GM12878 (cell line): Measurements from ENCODE around the gene CATSPERD. TPM values are rescaled to one million over a fixed set of nuclear protein-coding genes. Genes with fewer than 3 reads are reported as not detected.

Experiments
- ATAC-seq: fragments of 200-7000 bp; cut with Tn5 transposase; 3 replicates; pipeline ENCODE4 v1.9.1; 2020; ENCODE audit warnings: mild to moderate bottlenecking, moderate library complexity
- BruUV-seq: library from RNA; stranded (reverse); fragments of 400-500 nt; replicated peaks from 2 replicates; lab custom pipeline; 2021; lab: Mats Ljungman, UMichigan
- CTCF ChIA-PET: fragments of 300-600 bp; sonication (Branson Sonifier 250); formaldehyde crosslinking; extraction: SDS; loops from one replicate; lab custom pipeline; 2021; ENCODE audit warnings: inconsistent platforms; lab: Yijun Ruan, JAX
- POLR2A ChIA-PET: fragments of 350-600 bp; formaldehyde crosslinking; extraction: SDS; loops from one replicate; lab custom pipeline; 2021; ENCODE audit warnings: inconsistent platforms; lab: Charles Lee
- RAD21 ChIA-PET: fragments of 300-600 bp; sonication (Branson Sonifier 250); formaldehyde crosslinking; loops from one replicate; lab custom pipeline; 2023; ENCODE audit warnings: antibody characterized with exemption; ENCODE audit not compliant: unreplicated experiment; lab: Charles Lee
- SMC1A ChIA-PET: fragments of 300-600 bp; sonication (Branson Sonifier 250); formaldehyde crosslinking; loops from one replicate; lab custom pipeline; 2023; ENCODE audit not compliant: unreplicated experiment, uncharacterized antibody; lab: Charles Lee
- DNase-seq: peaks from one replicate; pipeline ENCODE4 v3.0.0-alpha.2; 2011; ENCODE audit warnings: low read depth, low spot score
- FAIRE-seq: peaks from 3 replicates; lab custom pipeline; 2011; peaks lifted over from hg19 to GRCh38; lab: Jason Lieb, UNC
- H2AFZ ChIP-seq: 2 replicates; pipeline ENCODE4 v1.6.0; 2011; ENCODE audit warnings: low read depth, low read length, control low read depth; ENCODE audit not compliant: control insufficient read depth
- H3K27ac ChIP-seq: 2 replicates; pipeline ENCODE4 v1.5.1; 2011; ENCODE audit warnings: control low read depth; ENCODE audit not compliant: control insufficient read depth, insufficient read depth
- H3K27me3 ChIP-seq, 2 experiments: replicated peaks in 1 of 2; 2 replicates each; pipeline versions ENCODE4 v1.6.0 to v1.6.1; 2011; ENCODE audit warnings: low read length in 1 of 2; ENCODE audit not compliant: control insufficient read depth in 2 of 2, insufficient read depth in 2 of 2
- H3K36me3 ChIP-seq, 2 experiments: 2 replicates each; pipeline ENCODE4 v1.5.1; 2011; ENCODE audit warnings: low read length in 1 of 2; ENCODE audit not compliant: control insufficient read depth in 2 of 2, insufficient read depth in 2 of 2
- H3K4me1 ChIP-seq: 2 replicates; pipeline ENCODE4 v1.6.1; 2011; ENCODE audit warnings: mild to moderate bottlenecking, low read length, moderate library complexity, mixed read lengths; ENCODE audit not compliant: control insufficient read depth, insufficient read depth
- H3K4me2 ChIP-seq: 2 replicates; pipeline ENCODE4 v1.6.0; 2011; ENCODE audit warnings: control low read depth; ENCODE audit not compliant: control insufficient read depth, insufficient read depth
- H3K4me3 ChIP-seq: fragments of 200-600 bp; sonication (generic); 2 replicates; pipeline ENCODE4 v1.5.1; 2016
- H3K79me2 ChIP-seq: 2 replicates; pipeline ENCODE4 v1.6.0; 2011; ENCODE audit warnings: low read length; ENCODE audit not compliant: control insufficient read depth, insufficient read depth
- H3K9ac ChIP-seq: 2 replicates; pipeline ENCODE4 v1.8.0; 2011; ENCODE audit warnings: low read length, control low read depth, mixed read lengths; ENCODE audit not compliant: control insufficient read depth, insufficient read depth
- H3K9me3 ChIP-seq: replicated peaks from 3 replicates; pipeline ENCODE4 v1.5.1; 2011; ENCODE audit warnings: mild to moderate bottlenecking, low read length; ENCODE audit not compliant: control insufficient read depth, insufficient read depth
- H4K20me1 ChIP-seq: 2 replicates; pipeline ENCODE4 v1.6.0; 2011; ENCODE audit not compliant: control insufficient read depth, insufficient read depth
- BMI1 ChIP-seq: fragments of 450-650 bp; IDR thresholded peaks from 2 replicates; pipeline ENCODE4 v1.6.1; 2016; ENCODE audit warnings: mild to moderate bottlenecking, moderate library complexity, borderline replicate concordance
- CEBPB ChIP-seq, 2 experiments: fragments of 150-350 bp in 1 of 2; IDR thresholded peaks; 2 replicates each; pipeline ENCODE4 v1.6.1; 2012 to 2014; ENCODE audit warnings: low read depth in 2 of 2, low read length in 2 of 2, borderline replicate concordance in 1 of 2, inconsistent platforms in 1 of 2
- CREM ChIP-seq: IDR thresholded peaks from 2 replicates; pipeline ENCODE4 v1.6.1; 2014; ENCODE audit warnings: antibody characterized with exemption, low read depth
- DPF2 ChIP-seq: fragments of 450-650 bp; IDR thresholded peaks from 2 replicates; pipeline ENCODE4 v1.6.1; 2017; ENCODE audit warnings: mild to moderate bottlenecking
- IKZF2 ChIP-seq, 2 experiments: fragments of 450-650 bp; IDR thresholded peaks; 2 replicates each; pipeline ENCODE4 v1.6.1; 2017; ENCODE audit warnings: mild to moderate bottlenecking in 2 of 2, moderate library complexity in 2 of 2
- JUNB ChIP-seq: IDR thresholded peaks from 2 replicates; pipeline ENCODE4 v1.6.1; 2016; ENCODE audit warnings: antibody characterized with exemption, mild to moderate bottlenecking
- JUND ChIP-seq: IDR thresholded peaks from 2 replicates; pipeline ENCODE4 v1.6.1; 2012; ENCODE audit warnings: low read depth, mild to moderate bottlenecking, low read length, improper control_type of control experiment, moderate library complexity
- KDM1A ChIP-seq: fragments of 200-600 bp; sonication (generic); IDR thresholded peaks from 2 replicates; pipeline ENCODE4 v1.6.1; 2016; ENCODE audit warnings: borderline replicate concordance
- NR2C2 ChIP-seq: IDR thresholded peaks from 2 replicates; pipeline ENCODE4 v1.6.1; 2011; ENCODE audit warnings: borderline replicate concordance, low read depth; ENCODE audit not compliant: control insufficient read depth, insufficient read length
- RCOR1 ChIP-seq: conservative IDR thresholded peaks from 2 replicates; pipeline ENCODE4 v1.6.1; 2012; ENCODE audit warnings: low read depth, low read length, improper control_type of control experiment
- SMAD1 ChIP-seq: fragments of 450-650 bp; IDR thresholded peaks from 2 replicates; pipeline ENCODE4 v1.6.1; 2018; ENCODE audit warnings: mild to moderate bottlenecking, low read depth; ENCODE audit not compliant: partially characterized antibody
- SMC3 ChIP-seq: IDR thresholded peaks from 2 replicates; pipeline ENCODE4 v1.6.1; 2011; ENCODE audit warnings: low read length, improper control_type of control experiment, borderline replicate concordance
- STAT3 ChIP-seq: IDR thresholded peaks from 2 replicates; pipeline ENCODE4 v1.6.1; 2011; ENCODE audit warnings: low read depth, low read length, improper control_type of control experiment
- SUZ12 ChIP-seq: fragments of 200-600 bp; sonication (generic); IDR thresholded peaks from one replicate; pipeline ENCODE4 v1.6.1; 2018; ENCODE audit warnings: antibody characterized with exemption, mild to moderate bottlenecking; ENCODE audit not compliant: unreplicated experiment
- TBL1XR1 ChIP-seq: IDR thresholded peaks from 2 replicates; pipeline ENCODE4 v1.6.1; 2012; ENCODE audit warnings: low read depth, low read length, improper control_type of control experiment
- ZNF207 ChIP-seq: fragments of 450-650 bp; IDR thresholded peaks from 2 replicates; pipeline ENCODE4 v1.6.1; 2014; ENCODE audit warnings: antibody characterized with exemption, mild to moderate bottlenecking, borderline replicate concordance
- ZNF217 ChIP-seq: fragments of 450-650 bp; IDR thresholded peaks from 2 replicates; pipeline ENCODE4 v1.6.1; 2017; ENCODE audit warnings: antibody characterized with exemption, mild to moderate bottlenecking
- ZNF24 ChIP-seq: fragments of 450-650 bp; IDR thresholded peaks from 2 replicates; pipeline ENCODE4 v1.6.1; 2017; ENCODE audit warnings: antibody characterized with exemption, mild to moderate bottlenecking
- WGBS: methylation state at CpG from one replicate; pipeline ENCODE4 v1.1.6; 2016; ENCODE audit warnings: low lambda C conversion rate; ENCODE audit not compliant: insufficient replicate concordance, insufficient coverage; ENCODE audit errors: missing lambda C conversion rate; 5-methylcytosine and 5-hydroxymethylcytosine counted together
- in situ Hi-C: fragments of 300-500 bp; cut with MboI; formaldehyde crosslinking; loops from 9 replicates; pipeline ENCODE4 v1.14.3; 2018; ENCODE audit warnings: mixed read lengths
- intact Hi-C: fragments of 100-400 bp; cut with micrococcal nuclease; formaldehyde crosslinking; loops from one replicate; pipeline ENCODE4 v1.14.2; 2022; ENCODE audit not compliant: unreplicated experiment
- polyA plus RNA-seq, 11 experiments: library from polyadenylated mRNA; depleted of rRNA in 4 of 11; unstranded in 6 of 11; stranded (reverse) in 5 of 11; fragments of >200 nt; fragmentation: Nextera tagmentation in 4 of 11; fragmentation: Illumina TruSeq in 1 of 11; extraction: Ambion mirVana in 4 of 11; extraction: Trizol in 1 of 11; gene quantifications; 1 replicate in 1 of 11; 2 replicates in 10 of 11; pipeline versions ENCODE4 v1.2.1 to v1.2.3, GENCODE V29; 2011 to 2016; ENCODE audit warnings: inconsistent platforms in 2 of 11, missing spikeins in 2 of 11, low read depth in 1 of 11
- total RNA-seq, 4 experiments: library from RNA; depleted of rRNA in 3 of 4; stranded (reverse); fragments of >200 nt in 3 of 4; fragmentation: Illumina TruSeq in 1 of 4; extraction: Trizol in 1 of 4; gene quantifications; 2 replicates each; pipeline versions ENCODE4 v1.2.1 to v1.2.3, GENCODE V29; 2013 to 2021
- TF ChIP-seq, protein P1 (sequence below): IDR thresholded peaks from 2 replicates; pipeline ENCODE4 v1.6.1; 2011; ENCODE audit warnings: borderline replicate concordance, low read depth, mild to moderate bottlenecking, moderate library complexity, low read length; ENCODE audit not compliant: insufficient read depth, poor library complexity, severe bottlenecking
- TF ChIP-seq, protein P2 (sequence below): fragments of 450-650 bp; IDR thresholded peaks from 2 replicates; pipeline ENCODE4 v1.6.1; 2018; ENCODE audit warnings: borderline replicate concordance, mild to moderate bottlenecking; ENCODE audit not compliant: partially characterized antibody

Gene CATSPERD
- total and polyA plus RNA-seq, 10 of the 15 experiments (the other 5 are each of a cell fraction or from before 2014, with no cell fraction given) = 0.02 to 0.38 (median 0.11) TPM; not detected in 5

GRCh38 chr19:5767949-5768348 is 47.5 kb downstream of the CATSPERD start:
- ChIA-PET SMC1A (no interaction called here), CTCF (no interaction called here)
- Histone ChIP-seq H4K20me1 (no peaks in the 10 kb centered on the region), H3K4me2 (no peak overlapping the region)
- no peak for DNase-seq
- BruUV-seq = no TSS peak
- TF ChIP-seq SUZ12 (no peak), BMI1 (no peak), KDM1A (no peak), SMC3 (no peak), JUND (no peak), RCOR1 (no peak), JUNB (no peak), ZNF207 (no peak), IKZF2 (IDR thresholded peaks at IDR 0.05) (no peak), TBL1XR1 (no peak), SMAD1 (no peak), DPF2 (no peak), STAT3 (no peak), CREM (no peak), NR2C2 (no peak), ZNF24 (no peak), CEBPB (IDR thresholded peaks at IDR 0.05; ENCODE audit: borderline replicate concordance in 1 of 2, low read depth in 2 of 2, low read length in 2 of 2) (no peak), ZNF217 (no peak)
- TF ChIP-seq, protein P1, sequence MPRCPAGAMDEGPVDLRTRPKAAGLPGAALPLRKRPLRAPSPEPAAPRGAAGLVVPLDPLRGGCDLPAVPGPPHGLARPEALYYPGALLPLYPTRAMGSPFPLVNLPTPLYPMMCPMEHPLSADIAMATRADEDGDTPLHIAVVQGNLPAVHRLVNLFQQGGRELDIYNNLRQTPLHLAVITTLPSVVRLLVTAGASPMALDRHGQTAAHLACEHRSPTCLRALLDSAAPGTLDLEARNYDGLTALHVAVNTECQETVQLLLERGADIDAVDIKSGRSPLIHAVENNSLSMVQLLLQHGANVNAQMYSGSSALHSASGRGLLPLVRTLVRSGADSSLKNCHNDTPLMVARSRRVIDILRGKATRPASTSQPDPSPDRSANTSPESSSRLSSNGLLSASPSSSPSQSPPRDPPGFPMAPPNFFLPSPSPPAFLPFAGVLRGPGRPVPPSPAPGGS = no peak
- TF ChIP-seq, protein P2, sequence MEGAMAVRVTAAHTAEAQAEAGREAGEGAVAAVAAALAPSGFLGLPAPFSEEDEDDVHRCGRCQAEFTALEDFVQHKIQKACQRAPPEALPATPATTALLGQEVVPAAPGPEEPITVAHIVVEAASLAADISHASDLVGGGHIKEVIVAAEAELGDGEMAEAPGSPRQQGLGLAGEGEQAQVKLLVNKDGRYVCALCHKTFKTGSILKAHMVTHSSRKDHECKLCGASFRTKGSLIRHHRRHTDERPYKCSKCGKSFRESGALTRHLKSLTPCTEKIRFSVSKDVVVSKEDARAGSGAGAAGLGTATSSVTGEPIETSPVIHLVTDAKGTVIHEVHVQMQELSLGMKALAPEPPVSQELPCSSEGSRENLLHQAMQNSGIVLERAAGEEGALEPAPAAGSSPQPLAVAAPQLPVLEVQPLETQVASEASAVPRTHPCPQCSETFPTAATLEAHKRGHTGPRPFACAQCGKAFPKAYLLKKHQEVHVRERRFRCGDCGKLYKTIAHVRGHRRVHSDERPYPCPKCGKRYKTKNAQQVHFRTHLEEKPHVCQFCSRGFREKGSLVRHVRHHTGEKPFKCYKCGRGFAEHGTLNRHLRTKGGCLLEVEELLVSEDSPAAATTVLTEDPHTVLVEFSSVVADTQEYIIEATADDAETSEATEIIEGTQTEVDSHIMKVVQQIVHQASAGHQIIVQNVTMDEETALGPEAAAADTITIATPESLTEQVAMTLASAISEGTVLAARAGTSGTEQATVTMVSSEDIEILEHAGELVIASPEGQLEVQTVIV = no peak
- TF ChIP-seq, all 136 proteins: peak for 0
- no peaks in the 10 kb centered on the region for H3K4me1 ChIP-seq
- H3K36me3 ChIP-seq = no peaks in the 10 kb centered on the region
- in situ Hi-C loops (no loop called here), intact Hi-C loops (no loop called here)
- no peaks in the 10 kb centered on the region for H3K79me2 ChIP-seq
- POLR2A ChIA-PET = no interaction called here
- H3K4me3 ChIP-seq = no peak overlapping the region
- no peaks in the 10 kb centered on the region for H3K27me3 ChIP-seq
- RAD21 ChIA-PET = no interaction called here
- no peak overlapping the region for H2AFZ ChIP-seq
- no peak for ATAC-seq
- no peaks in the 10 kb centered on the region for H3K9me3 ChIP-seq
- no peak overlapping the region for H3K9ac ChIP-seq
- WGBS = 66% methylated on average over 10 of the region's 10 CpGs
- no peak overlapping the region for H3K27ac ChIP-seq
- no peak for FAIRE-seq
